GM19025 (cell line): ENCODE measurements around the gene SLC30A2.

Source experiments
- ATAC-seq: cut with Tn5 transposase; IDR thresholded peaks from one replicate; pipeline ENCODE4 v1.9.1; 2021; ENCODE audit warnings: mild to moderate bottlenecking, low read depth, moderate library complexity; ENCODE audit not compliant: unreplicated experiment

The SLC30A2 gene

DNA sequence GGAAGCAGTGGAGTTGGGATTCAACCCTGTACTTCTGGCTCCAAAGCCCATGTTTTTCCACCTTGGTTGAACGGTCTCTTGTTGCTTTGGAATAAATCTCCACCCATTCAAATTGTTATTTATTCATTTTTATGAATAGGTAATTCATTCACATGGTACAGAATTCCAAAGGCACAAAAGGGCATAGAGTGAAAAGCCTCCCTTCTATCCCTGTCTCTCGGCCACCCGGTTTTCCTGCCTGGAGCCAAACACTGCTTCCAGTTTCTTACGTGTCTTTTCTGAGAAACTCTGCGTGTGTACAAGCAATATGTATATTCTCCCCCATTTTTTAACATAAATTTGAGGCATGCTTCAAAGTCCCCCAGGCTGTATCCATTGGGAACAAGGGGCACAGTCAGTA lies 20.4 kb downstream of the SLC30A2 start:
- ATAC-seq, result no peak

DNA sequence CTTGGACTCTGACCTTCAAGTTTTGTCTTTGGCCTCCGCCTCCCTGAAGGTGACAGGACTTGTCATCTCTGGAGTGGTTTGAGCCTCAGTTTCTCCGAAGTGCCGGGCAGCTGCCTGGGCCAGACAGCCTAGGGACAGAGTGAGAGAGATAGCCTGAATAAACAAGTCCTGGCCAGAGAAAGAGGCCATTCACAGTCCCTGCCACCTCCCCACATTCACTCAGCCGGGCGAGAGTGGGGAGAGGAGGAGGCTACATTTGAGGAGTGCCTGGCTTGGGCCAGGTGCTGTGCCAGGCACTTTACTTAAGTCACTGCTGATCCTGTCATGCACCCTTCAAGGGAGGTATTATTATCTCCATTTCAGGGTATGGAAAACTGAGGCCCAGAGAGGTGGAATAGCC lies 20.9 kb downstream of the SLC30A2 start:
- no peak for ATAC-seq

- ATAC-seq, result no peak
These were observed 22.1 kb downstream of the SLC30A2 start for GRCh38 chr1:26023826-26024225.

DNA sequence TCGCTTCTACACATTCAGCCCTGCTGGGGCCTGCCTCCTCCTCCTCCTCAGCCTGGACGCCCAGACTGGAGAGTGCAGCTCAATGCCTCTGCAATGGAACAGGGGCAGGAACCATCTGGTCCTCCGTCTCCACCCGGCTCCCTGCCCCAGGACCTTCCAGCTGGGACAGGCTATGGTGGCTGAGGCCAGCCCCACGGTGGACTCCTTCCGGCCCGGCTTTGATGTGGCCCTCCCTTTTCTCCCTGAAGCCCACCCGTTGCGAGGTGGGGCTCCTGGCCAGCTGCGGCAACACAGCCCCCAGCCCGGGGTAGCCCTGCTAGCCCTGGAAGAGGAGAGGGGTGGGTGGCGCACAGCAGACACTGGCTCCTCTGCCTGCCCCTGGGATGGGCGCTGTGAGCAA lies 22.9 kb downstream of the SLC30A2 start:
- no peak for ATAC-seq

- ATAC-seq, result no peak
These were observed 23.5 kb downstream of the SLC30A2 start for GRCh38 chr1:26022404-26022779.

DNA sequence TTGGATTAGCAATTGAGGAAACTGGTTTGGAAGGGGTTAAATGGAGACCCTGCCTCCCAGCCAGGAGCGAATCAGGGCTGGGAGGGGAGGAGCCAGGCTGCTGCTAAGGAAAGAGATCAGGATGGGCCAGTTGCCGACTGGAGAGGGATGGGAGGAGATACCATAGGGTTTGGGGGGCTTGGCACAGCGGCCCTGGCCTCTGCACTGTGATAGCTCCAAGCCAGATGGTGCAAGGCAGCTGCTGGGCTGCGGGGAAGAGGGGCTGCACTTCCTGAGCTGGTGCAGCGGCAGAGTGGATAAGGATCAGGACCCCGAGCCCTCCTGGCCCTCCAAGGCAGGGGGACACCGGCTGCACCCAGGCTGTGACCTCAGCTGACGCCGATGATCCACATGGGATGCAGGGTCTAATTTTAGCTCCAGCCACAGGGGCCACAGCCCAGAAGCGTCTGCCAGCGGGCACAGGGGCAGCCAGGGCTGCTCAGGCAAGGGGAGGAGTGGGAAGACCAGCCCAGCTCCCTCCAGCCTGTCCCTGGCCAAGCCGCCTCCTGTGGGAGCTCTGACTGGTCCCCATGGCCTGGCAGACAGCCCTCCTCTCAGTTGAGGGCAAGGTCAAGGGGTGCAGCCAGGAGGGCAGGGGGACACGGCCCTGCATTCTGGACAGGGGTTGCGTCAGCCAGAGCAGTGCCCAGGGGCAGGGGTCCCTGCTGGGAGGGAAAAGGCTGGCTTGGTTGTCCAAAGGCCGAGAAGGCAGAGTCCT lies 24.1 kb downstream of the SLC30A2 start, which contains the start of gene EXTL1:
EXTL1 (plus strand) TSS at position 129 of the 757 bp plus-strand sequence. CDS start 872 bp downstream, outside the sequence.
- no peak for ATAC-seq

- ATAC-seq, result no peak
These were observed 24.8 kb downstream of the SLC30A2 start for GRCh38 chr1:26020941-26021646.

DNA sequence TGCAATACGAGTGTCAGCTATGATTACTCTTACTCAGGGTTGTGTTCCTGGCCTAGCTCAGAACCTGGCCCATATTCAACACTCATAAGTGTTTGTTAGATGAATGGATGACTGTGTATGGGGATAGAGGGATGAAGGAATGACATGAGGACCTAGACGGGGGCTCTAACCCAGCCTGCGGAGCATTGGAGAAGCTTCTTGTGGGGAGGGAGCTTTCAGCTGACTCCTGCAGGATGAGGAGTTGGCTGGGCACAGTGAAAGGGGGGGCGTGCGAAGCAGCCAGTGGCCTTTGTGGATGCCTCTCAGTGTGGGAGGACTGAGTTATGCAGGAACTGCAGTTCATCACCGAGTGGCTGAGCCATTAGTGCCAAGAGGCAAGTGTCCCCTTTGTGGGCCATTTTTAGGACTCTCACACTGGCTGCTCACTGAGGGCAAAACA lies 25.6 kb downstream of the SLC30A2 start:
- ATAC-seq, result no peak

GRCh38 chr1:26019641-26020315 lies 26.1 kb downstream of the SLC30A2 start:
- no peak for ATAC-seq

DNA sequence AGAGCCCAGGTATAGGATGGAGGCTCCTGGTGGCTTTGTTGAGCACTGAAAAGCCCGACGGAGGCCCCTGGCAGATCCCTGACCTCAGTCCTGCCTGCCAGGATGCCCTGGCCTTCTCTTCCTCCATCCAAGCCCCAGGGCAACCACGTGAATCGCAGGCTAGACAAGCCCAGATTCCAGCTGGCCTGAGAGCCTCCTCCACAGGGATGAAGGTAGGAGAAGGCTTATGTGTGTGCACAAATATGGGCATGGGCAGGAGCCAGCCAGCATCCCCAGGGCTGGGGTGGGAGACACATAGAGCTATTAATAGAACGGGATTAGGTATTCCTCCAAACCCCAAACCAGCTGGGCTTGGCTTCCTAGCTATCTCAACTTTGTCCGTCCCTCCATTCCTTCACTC lies 28.3 kb downstream of the SLC30A2 start:
- no peak for ATAC-seq

GRCh38 chr1:26016953-26017545 lies 28.9 kb downstream of the SLC30A2 start:
- ATAC-seq, result no peak

GRCh38 chr1:26016258-26016952 lies 29.5 kb downstream of the SLC30A2 start:
- ATAC-seq, result no peak

DNA sequence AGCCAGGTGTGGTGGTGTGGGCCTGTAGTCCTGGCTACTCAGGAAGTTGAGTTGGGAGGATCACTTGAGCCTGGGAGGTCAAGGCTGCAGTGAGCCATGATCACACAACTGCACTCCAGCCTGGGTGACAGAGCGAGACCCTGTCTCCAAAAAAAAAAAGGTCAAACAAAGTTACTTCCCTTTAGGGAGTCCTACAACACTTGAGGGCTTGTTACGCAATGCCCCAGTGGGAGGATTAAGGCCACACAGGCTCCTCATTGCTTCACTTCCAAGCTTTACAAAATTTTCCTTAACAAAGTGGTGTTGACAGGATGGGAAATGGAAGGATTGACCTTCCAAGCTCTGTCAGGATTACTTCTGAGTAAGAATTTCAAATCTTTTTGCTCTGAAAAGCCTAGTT lies 30.6 kb downstream of the SLC30A2 start:
- no peak for ATAC-seq

GRCh38 chr1:26014179-26014578 lies 31.7 kb downstream of the SLC30A2 start:
- ATAC-seq, result no peak

GRCh38 chr1:26012864-26013263 lies 33.1 kb downstream of the SLC30A2 start:
- ATAC-seq, result no peak

GRCh38 chr1:26010825-26011224 lies 35.1 kb downstream of the SLC30A2 start:
- ATAC-seq, result no peak

- ATAC-seq, result no peak
These were observed 36.0 kb downstream of the SLC30A2 start for GRCh38 chr1:26009796-26010447.

DNA sequence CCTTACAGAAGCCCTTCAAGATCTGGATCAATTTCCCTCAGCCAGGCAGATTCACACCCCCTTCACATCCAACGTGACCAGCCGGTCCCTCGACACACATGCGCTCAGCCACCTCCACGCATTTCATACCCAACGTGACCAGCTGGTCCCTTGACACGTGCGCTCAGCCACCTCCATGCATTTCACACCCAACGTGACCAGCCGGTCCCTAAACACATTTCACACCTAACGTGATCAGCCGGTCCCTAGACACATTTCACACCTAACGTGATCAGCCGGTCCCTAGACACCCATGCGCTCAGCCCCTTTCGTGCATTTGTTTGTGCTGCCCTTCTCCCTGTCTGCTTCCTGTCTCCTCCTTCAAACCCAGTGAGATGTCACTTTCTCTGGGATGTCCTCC lies 39.2 kb downstream of the SLC30A2 start:
- no peak for ATAC-seq

DNA sequence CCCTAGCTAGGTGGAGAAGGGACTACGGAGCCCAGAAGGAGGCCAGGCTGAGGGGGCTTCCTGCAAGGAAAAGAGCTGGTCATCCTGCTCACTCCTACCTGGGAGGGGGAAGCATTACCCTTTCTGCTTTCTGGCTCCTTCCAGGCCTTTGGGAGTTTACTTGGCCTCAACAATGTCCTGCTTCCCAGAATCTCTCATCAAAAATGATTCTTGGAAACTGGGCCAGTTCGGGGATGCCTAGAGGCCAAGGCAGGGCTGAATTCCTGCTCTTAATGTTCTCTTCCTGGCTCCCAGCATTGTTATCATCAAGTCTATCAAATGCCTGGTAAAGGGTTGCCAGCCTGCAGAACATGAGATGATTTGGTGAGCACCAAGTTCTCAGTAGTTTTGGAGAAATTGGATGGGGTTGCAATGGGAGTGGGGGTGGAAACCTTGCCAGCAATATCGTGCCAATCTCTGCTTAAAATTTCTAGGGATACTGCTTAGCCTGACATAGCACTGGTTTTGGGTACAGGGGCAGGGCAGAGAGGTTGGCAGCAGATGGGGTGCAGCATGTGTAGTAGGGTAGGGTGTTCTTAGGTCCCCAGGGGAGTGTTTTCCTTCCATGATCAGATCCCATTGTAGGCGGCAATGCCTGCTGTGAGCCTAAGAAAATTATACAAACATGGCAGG lies 40.3 kb downstream of the SLC30A2 start:
- ATAC-seq, result no peak
